AG09319 (cell line): ENCODE results near the gene APLP1.
"Not testable (repeated sequence)": the region's sequence is repeated elsewhere in the genome, so short reads cannot be mapped to it uniquely, and the experiment has no call there.

Experiments
- DNase-seq: peaks from one replicate; pipeline ENCODE4 v3.0.0-alpha.2; 2010; ENCODE audit warnings: low read depth; ENCODE audit errors: extremely low read depth
- TF ChIP-seq, protein P1 (sequence below): IDR thresholded peaks from 2 replicates; pipeline ENCODE4 v1.5.1; 2011; ENCODE audit warnings: low read depth, mild to moderate bottlenecking, inconsistent platforms, low read length, moderate library complexity

The APLP1 gene

DNA sequence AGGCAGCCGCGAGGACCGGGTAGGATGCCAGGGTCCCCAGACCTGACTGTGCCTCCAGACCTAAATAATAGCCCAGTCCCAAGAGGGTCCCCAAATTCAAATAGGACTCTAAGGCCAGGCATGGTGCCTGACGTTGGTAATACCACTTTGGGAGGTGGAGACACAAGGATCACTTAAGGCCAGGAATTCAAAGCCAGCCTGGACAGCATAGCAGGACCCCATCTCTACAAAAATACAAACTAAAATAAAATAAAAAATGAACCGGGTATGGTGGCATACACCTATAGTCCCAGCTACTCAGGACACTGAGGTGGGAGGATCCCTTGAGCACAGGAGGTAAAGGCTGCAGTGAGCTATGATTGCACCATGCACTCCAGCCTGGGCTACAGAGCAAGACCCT is 5.4 kb upstream of the APLP1 start:
- TF ChIP-seq, protein P1, sequence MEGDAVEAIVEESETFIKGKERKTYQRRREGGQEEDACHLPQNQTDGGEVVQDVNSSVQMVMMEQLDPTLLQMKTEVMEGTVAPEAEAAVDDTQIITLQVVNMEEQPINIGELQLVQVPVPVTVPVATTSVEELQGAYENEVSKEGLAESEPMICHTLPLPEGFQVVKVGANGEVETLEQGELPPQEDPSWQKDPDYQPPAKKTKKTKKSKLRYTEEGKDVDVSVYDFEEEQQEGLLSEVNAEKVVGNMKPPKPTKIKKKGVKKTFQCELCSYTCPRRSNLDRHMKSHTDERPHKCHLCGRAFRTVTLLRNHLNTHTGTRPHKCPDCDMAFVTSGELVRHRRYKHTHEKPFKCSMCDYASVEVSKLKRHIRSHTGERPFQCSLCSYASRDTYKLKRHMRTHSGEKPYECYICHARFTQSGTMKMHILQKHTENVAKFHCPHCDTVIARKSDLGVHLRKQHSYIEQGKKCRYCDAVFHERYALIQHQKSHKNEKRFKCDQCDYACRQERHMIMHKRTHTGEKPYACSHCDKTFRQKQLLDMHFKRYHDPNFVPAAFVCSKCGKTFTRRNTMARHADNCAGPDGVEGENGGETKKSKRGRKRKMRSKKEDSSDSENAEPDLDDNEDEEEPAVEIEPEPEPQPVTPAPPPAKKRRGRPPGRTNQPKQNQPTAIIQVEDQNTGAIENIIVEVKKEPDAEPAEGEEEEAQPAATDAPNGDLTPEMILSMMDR, result no peak
- no peak for DNase-seq

DNA sequence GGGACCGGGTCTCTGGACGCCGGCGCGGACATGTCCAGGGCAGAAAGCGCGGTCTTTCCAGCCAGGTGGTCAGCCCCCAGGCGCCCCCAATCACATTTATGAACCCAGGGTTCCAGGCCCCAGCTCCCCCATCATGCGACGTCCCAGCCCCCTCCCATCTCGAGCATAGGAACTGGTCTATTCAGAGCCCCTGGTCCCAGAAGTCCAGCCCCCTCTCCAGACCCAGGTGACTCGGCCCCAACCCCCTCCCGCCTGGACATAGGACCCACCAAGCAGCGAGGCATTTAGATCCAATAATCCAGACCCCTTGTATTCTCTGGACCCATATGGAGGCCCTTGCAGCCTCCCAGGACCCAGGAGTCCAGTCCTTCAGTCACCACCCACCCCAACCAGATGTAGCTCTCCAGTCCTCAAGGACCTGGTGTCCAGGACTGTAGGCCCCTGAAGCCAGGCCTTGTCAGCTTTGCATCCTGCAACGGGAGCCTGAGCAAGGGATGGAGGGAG is 501 bp downstream of the APLP1 start:
- TF ChIP-seq, protein P1, result no peak

DNA sequence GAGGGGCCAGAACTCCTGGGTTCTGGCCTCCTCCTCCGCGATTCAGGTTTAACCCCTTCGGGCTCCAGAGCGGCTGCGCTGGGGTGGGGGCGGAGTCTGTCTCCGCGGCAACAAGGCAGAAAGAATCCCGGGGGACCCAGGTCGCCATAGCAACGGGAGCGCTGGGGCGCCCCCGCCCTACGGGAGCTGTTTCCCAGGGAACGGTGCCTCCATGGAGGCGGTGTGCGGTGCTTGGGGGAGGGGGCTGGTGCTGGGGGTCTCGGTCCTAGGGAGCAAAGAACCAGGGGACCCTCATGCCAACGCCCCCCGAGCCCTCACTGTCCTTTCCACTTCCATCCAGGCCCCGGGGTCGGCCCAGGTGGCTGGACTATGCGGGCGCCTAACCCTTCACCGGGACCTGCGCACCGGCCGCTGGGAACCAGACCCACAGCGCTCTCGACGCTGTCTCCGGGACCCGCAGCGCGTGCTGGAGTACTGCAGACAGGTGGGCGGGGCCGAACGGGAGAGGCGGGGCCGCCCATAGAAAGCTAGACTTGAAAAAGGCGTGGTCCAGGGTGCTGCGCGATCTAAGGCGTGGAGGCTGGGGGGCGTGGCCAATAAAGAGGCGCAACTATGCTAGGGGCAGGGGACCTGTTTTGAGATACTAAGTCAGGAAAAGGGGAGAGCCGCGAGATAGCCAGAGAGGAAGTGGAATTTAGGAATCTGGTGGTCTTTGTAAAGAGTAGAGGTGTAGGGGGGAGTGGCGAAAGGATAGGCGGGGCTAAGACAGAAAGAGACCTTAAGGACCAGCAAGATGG is 1.2 kb downstream of the APLP1 start:
- TF ChIP-seq, protein P1, result no peak
- DNase-seq, result no peak

More for the DNA sequence above, 501 bp downstream of the APLP1 start:
- no peak for DNase-seq

DNA sequence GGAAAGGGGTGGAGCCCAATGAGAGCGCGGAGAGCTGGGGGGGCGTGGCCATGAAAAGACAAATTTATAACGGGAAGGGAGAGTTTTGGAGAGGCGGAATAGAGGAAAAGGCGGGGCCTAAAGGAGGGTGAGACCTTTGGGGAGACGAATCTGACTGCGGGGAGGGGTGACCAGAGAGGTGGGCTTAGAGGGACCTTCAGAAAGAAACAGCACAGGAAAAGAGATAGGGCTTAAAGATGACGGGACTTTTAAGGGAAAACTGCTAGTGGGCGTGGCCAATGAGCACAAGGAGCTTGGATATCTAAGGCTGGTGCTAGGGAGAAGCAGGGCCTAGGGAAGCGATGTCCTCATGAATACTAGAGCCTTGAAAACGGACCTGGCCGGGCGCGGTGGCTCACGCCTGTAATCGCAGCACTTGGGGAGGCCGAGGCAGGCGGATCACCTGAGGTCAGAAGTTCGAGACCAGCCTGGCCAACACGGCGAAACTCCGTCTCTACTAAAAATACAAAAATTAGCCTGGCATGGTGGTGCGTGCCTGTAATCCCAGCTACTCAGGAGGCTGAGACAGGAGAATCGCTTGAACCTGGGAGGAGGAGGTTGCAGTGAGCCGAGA is 1.9 kb downstream of the APLP1 start:
- not testable (repeated sequence) for DNase-seq

DNA sequence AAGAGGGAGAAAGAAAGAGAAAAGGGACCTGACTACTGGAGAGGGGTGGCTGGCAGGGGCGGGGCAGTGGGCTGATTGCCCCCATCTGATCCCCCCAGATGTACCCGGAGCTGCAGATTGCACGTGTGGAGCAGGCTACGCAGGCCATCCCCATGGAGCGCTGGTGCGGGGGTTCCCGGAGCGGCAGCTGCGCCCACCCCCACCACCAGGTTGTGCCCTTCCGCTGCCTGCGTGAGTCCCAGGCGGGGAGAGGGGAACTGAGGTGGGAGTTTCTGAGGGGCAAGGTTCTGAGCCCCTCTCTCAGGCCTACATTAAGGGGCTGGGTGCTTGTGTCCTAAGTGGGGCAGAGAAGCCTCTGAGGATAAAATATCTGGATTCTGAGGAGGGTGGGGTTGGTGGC is 2.4 kb downstream of the APLP1 start:
- DNase-seq, result no peak
- TF ChIP-seq, protein P1, result no peak

DNA sequence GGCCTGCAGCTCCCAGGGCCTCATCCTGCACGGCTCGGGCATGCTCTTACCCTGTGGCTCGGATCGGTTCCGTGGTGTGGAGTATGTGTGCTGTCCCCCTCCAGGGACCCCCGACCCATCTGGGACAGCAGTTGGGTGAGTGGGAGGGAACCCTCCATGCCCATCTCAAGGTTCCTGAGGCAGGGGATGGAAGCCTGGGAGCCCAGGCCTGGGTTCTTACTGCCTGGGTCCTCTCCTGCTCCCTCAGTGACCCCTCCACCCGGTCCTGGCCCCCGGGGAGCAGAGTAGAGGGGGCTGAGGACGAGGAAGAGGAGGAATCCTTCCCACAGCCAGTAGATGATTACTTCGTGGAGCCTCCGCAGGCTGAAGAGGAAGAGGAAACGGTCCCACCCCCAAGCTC is 3.2 kb downstream of the APLP1 start:
- TF ChIP-seq, protein P1, result no peak

DNA sequence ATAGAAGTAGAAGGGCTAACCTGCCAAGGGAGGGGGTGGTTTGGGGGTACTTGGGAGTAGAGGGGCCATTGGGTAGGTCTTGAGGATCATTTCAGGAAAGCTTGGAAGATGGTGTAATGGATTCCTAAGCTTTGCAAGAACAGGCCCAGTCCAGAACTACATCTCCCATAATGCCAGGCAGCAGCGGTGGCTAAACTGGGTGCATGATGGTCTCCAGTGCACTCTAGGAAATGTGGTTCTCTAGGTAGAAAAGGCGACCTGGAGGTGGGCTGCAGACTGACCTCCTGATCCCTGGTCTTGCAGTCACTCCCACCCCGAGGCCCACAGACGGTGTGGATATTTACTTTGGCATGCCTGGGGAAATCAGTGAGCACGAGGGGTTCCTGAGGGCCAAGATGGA is 3.8 kb downstream of the APLP1 start:
- no peak for DNase-seq
- TF ChIP-seq, protein P1, result no peak

More for the DNA sequence above, 3.2 kb downstream of the APLP1 start:
- no peak for DNase-seq
